ENCODE data around the gene ATF4. TPM values are rescaled to one million over a fixed set of nuclear protein-coding genes. Genes with fewer than 3 reads are reported as not detected.

ATF4 gene
- total and polyA plus RNA-seq, 2 of the 13 experiments (the other 11 are each of a cell fraction or from before 2014, with no cell fraction given) = 486 to 1,297 TPM

DNA sequence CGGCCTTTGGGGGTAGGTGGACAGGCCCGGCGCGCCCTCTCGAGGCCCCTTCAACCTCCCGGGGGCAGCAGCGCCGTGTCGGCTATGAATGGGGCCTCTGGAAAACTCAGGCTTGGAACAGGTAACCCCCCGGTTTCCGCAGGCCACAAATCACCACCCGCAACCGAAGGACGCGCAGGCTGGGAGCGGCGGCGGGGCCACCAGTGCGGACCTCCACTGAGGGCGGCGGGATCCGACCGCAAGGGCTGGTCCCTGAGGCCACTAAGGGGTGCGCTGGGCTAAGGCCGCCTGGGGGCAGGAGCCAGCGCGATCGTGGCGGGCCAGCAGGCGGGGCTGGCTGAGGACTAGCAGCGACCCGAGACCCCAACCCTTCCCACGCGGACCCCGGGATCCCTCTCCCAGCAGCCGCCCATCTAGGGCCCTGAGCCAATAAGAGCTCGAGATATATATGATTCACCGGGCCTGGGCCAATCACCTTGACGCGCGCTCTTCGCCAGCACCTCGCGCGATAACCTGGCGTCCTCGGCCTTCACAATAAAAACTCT is 609 bp upstream of the ATF4 start:
- FAIRE-seq (peak; percentile 85), ATAC-seq (peak; percentile 87), DNase-seq (ENCODE audit: low spot score) (peak; percentile 98)
- Histone ChIP-seq H3K4me1 (ENCODE audit: insufficient read depth, low read length) (peaks cover 46% of the 10 kb centered on the region), H2AFZ (ENCODE audit: low read length) (no peak overlapping the region), H3K4me3 (replicated peaks in 1 of 3; ENCODE audit: insufficient read depth in 1 of 3, low read depth in 2 of 3, low read length in 3 of 3) (peak overlapping the region; percentile 79 to 100 (median 100)), H3K9ac (ENCODE audit: insufficient read depth, low read depth, low read length) (peak overlapping the region; percentile 100), H3K27ac (ENCODE audit: extremely low read length, insufficient read depth, low read length) (peak overlapping the region; percentile 100), H4K20me1 (ENCODE audit: insufficient read depth, low read length) (peaks cover 41% of the 10 kb centered on the region), H3K79me2 (ENCODE audit: insufficient read depth, low read length) (peaks cover 41% of the 10 kb centered on the region), H3K9me3 (ENCODE audit: low read length) (no peaks in the 10 kb centered on the region), H3K36me3 (replicated peaks in 1 of 2; ENCODE audit: control insufficient read depth in 1 of 2, insufficient read depth in 2 of 2, low read length in 2 of 2) (peaks cover 23 to 43% of the 10 kb centered on the region in 2 experiments), H3K27me3 (ENCODE audit: control insufficient read depth in 1 of 2, insufficient read depth in 2 of 2, low read length in 2 of 2) (no peaks in the 10 kb centered on the region; a peak in 1 of 5 replicates), H3K4me2 (ENCODE audit: low read depth, low read length) (peak overlapping the region; percentile 98)
- 0% methylated on average over 12 of the region's 47 CpGs for WGBS (ENCODE audit: low lambda C conversion rate)
- intact Hi-C loops (cut with micrococcal nuclease; ENCODE audit: unreplicated experiment) (loop anchor here (2.0 kb wide), 1 partner anchor 17 kb away; the partner anchor contains the start of gene MIEF1), in situ Hi-C loops (cut with HindIII; ENCODE audit: extremely low pct_ligation_motif_present, low pct_unique_long_range_greater_than_20kb) (no loop called here)
- BruUV-seq (replicated peaks) = no TSS peak
- CTCF ChIA-PET (ENCODE audit: low intra/inter-chr PET ratio, low total read pairs) = interaction anchor here (1.7 kb wide), 1 partner anchor 23 kb away, joined by 5 read pairs; no protein-coding TSS in a partner anchor
- POLR2A ChIA-PET = interaction anchor here (0.8 to 3.0 kb wide), 27 partner anchors 9 to 814 kb away, joined by 3 to 118 read pairs (median 7); partner anchors contain the start of genes GTPBP1, MIEF1, RPL3 and RPS19BP1
- TF ChIP-seq GATAD1 (CRISPR knock-in tag; IDR thresholded peaks at IDR 0.05) = no peak
- TF ChIP-seq AKAP8 (CRISPR knock-in tag; IDR thresholded peaks at IDR 0.05) = no peak
- no peak for TF ChIP-seq TFAP4 (IDR thresholded peaks at IDR 0.05; ENCODE audit: borderline replicate concordance, low read depth)
- TF ChIP-seq, protein P1, sequence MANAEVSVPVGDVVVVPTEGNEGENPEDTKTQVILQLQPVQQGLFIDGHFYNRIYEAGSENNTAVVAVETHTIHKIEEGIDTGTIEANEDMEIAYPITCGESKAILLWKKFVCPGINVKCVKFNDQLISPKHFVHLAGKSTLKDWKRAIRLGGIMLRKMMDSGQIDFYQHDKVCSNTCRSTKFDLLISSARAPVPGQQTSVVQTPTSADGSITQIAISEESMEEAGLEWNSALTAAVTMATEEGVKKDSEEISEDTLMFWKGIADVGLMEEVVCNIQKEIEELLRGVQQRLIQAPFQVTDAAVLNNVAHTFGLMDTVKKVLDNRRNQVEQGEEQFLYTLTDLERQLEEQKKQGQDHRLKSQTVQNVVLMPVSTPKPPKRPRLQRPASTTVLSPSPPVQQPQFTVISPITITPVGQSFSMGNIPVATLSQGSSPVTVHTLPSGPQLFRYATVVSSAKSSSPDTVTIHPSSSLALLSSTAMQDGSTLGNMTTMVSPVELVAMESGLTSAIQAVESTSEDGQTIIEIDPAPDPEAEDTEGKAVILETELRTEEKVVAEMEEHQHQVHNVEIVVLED (CRISPR knock-in tag; IDR thresholded peaks at IDR 0.05; ENCODE audit: borderline replicate concordance) = no peak
- TF ChIP-seq ZNF354B (CRISPR knock-in tag; IDR thresholded peaks at IDR 0.05) = no peak
- TF ChIP-seq SSRP1 (CRISPR knock-in tag; IDR thresholded peaks at IDR 0.05) = no peak
- no peak for TF ChIP-seq HMG20A (CRISPR knock-in tag; IDR thresholded peaks at IDR 0.05; ENCODE audit: borderline replicate concordance)
- TF ChIP-seq DR1 (CRISPR knock-in tag; IDR thresholded peaks at IDR 0.05) = peak; percentile 28; the same call in 1 of the 2 replicates
- no peak for TF ChIP-seq REL (CRISPR knock-in tag; conservative IDR thresholded peaks at IDR 0.05)
- no peak for TF ChIP-seq PHF5A (CRISPR knock-in tag; IDR thresholded peaks at IDR 0.05; ENCODE audit: low read depth, unreplicated experiment)
- 0 out of 2 replicates have a peak, but pooled peaks have one; percentile 35 for TF ChIP-seq JUN (CRISPR knock-in tag; IDR thresholded peaks at IDR 0.05)
- TF ChIP-seq ZSCAN29 (CRISPR knock-in tag; conservative IDR thresholded peaks at IDR 0.05) = 0 out of 2 replicates have a peak, but pooled peaks have one; percentile 49
- 0 out of 2 replicates have a peak, but pooled peaks have one; percentile 4 for TF ChIP-seq CENPBD1 (CRISPR knock-in tag; IDR thresholded peaks at IDR 0.05; ENCODE audit: borderline replicate concordance, low read depth)
- peak; percentile 95 for TF ChIP-seq CHD2 (IDR thresholded peaks at IDR 0.05; ENCODE audit: low read depth, low read length)
- no peak for TF ChIP-seq MBD4 (IDR thresholded peaks at IDR 0.05; ENCODE audit: borderline replicate concordance, low read length)
- peak; percentile 92 for TF ChIP-seq ZFX (CRISPR knock-in tag; IDR thresholded peaks at IDR 0.05; ENCODE audit: low read depth)
- TF ChIP-seq PRDM10 (CRISPR knock-in tag; IDR thresholded peaks at IDR 0.05; ENCODE audit: low read depth) = no peak; the same call in 1 of the 2 replicates
- no peak for TF ChIP-seq FLYWCH1 (CRISPR knock-in tag; IDR thresholded peaks at IDR 0.05)
- TF ChIP-seq BHLHE40 (IDR thresholded peaks at IDR 0.05; ENCODE audit: low read length) = no peak

Data from HepG2 (cell line).